ENCODE results near the gene SUSD3. TPM values are rescaled to one million over a fixed set of nuclear protein-coding genes. Genes with fewer than 3 reads are reported as not detected.

SUSD3 gene
- total and polyA plus RNA-seq, 2 of the 8 experiments (the other 6 are each of a cell fraction or from before 2014, with no cell fraction given) = 5.5 to 35.4 TPM

DNA sequence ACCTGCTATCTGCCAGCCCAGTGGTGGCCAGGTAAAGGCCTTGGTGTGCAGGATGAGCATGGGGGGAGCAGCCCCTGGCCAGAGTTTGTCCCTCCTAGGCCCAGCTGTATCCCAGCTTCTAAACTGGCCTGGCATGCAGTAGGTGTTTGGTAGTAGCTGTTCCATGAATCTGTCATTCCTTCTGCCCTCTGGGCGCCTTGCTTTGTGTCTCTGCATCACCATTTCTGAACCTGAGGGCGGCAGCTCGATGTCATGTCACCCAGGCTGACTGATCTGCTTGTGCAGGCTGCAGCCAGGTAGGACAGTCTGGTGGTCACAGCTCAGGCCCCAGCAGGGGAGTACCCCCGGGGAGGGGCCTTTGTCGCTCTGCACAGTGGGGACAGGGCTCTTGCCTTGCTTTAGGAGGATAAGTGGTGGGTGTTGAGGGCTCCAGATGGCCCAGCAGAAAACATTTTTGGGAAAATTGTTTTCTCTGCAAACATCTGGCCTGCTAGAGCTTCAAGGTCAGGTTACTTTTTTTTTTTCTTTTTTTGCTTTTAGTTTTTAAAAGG is 4.6 kb upstream of the SUSD3 start:
- Histone ChIP-seq H3K36me3 (ENCODE audit: control insufficient read depth in 2 of 4, insufficient read depth in 4 of 4, low read length in 3 of 4) (no peaks in the 10 kb centered on the region; a peak in 1 of 8 replicates), H2BK15ac (ENCODE audit: low read length) (no peak overlapping the region), H3K4ac (replicated peaks; ENCODE audit: insufficient read length, low read depth, low read length) (no peak overlapping the region), H3K79me2 (ENCODE audit: control insufficient read depth in 1 of 2, insufficient read depth in 2 of 2, low read length in 2 of 2) (no peaks in the 10 kb centered on the region), H3K79me1 (ENCODE audit: low read depth, low read length) (no peaks in the 10 kb centered on the region), H3K27me3 (replicated peaks in 1 of 4; ENCODE audit: control insufficient read depth in 3 of 4, extremely low read depth in 1 of 4, insufficient read depth in 3 of 4, low read length in 3 of 4) (peaks cover 0 to 10% (median 4%) of the 10 kb centered on the region in 4 experiments; a peak in 3 of 7 replicates), H2BK120ac (replicated peaks; ENCODE audit: low read depth, low read length) (peak overlapping the region; percentile 26), H3K14ac (ENCODE audit: insufficient read length) (no peak overlapping the region), H2AFZ (ENCODE audit: low read length) (no peak overlapping the region), H3K56ac (replicated peaks; ENCODE audit: insufficient read length, low read depth, low read length) (no peak overlapping the region), H3K27ac (ENCODE audit: low read depth, low read length) (no peak overlapping the region), H3K4me3 (ENCODE audit: extremely low read depth in 1 of 4, insufficient read depth in 2 of 4, low read depth in 3 of 4, low read length in 4 of 4) (no peak overlapping the region), H3K23ac (ENCODE audit: insufficient read length) (no peak overlapping the region), H4K91ac (replicated peaks; ENCODE audit: insufficient read length, low read length) (no peak overlapping the region), H3K4me2 (ENCODE audit: insufficient read depth in 1 of 2, low read depth in 2 of 2, low read length in 2 of 2) (no peak overlapping the region), H2BK20ac (ENCODE audit: low read length) (no peak overlapping the region), H3K4me1 (replicated peaks in 1 of 4; ENCODE audit: control insufficient read depth in 3 of 4, insufficient read depth in 4 of 4, low read length in 3 of 4) (peaks cover 7 to 21% (median 16%) of the 10 kb centered on the region in 4 experiments), H3K18ac (ENCODE audit: extremely low read depth, low read length) (no peak overlapping the region), H4K8ac (ENCODE audit: extremely low read depth, insufficient read depth, low read length) (no peak overlapping the region), H3K9ac (replicated peaks in 1 of 4; ENCODE audit: extremely low read depth in 1 of 4, low read depth in 3 of 4, low read length in 3 of 4) (no peak overlapping the region), H3K9me3 (ENCODE audit: insufficient read depth in 2 of 2, low read depth in 1 of 2, low read length in 1 of 2) (no peaks in the 10 kb centered on the region), H3K23me2 (ENCODE audit: low read depth, low read length) (peaks cover 2% of the 10 kb centered on the region; the same call in 1 of the 2 replicates), H2BK5ac (ENCODE audit: low read depth, low read length) (no peak overlapping the region), H2BK12ac (ENCODE audit: low read depth, low read length) (no peak overlapping the region; the same call in 1 of the 2 replicates), H4K20me1 (replicated peaks in 1 of 2; ENCODE audit: control insufficient read depth in 1 of 2, insufficient read depth in 2 of 2, low read length in 2 of 2) (no peaks in the 10 kb centered on the region), H4K5ac (ENCODE audit: insufficient read length, low read depth, low read length) (no peak overlapping the region), H2AK5ac (ENCODE audit: low read depth, low read length) (peak overlapping the region; percentile 19; the same call in 1 of the 2 replicates)
- TF ChIP-seq TCF12 (IDR thresholded peaks at IDR 0.05; ENCODE audit: low read depth, low read length) (no peak), EP300 (IDR thresholded peaks at IDR 0.05; ENCODE audit: borderline replicate concordance in 1 of 2, low read depth in 2 of 2, low read length in 2 of 2) (no peak), TAF7 (optimal IDR thresholded peaks at IDR 0.05; ENCODE audit: borderline replicate concordance, low read depth, low read length) (no peak)
- TF ChIP-seq, protein P1, sequence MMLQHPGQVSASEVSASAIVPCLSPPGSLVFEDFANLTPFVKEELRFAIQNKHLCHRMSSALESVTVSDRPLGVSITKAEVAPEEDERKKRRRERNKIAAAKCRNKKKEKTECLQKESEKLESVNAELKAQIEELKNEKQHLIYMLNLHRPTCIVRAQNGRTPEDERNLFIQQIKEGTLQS (IDR thresholded peaks at IDR 0.05; ENCODE audit: insufficient read depth, low read depth, low read length) = no peak
- DNase-seq (ENCODE audit: low read depth in 1 of 2, low spot score in 2 of 2) = no peak
- 83% methylated on average over 5 of the region's 5 CpGs; no CpG with 5 or more reads in 1 of the 2 experiments for WGBS, 2 experiments (ENCODE audit: extremely low coverage in 1 of 2, insufficient coverage in 1 of 2, insufficient read length in 1 of 2, insufficient replicate concordance in 2 of 2, low coverage in 1 of 2, low lambda C conversion rate in 2 of 2, missing lambda C conversion rate in 1 of 2)
- FAIRE-seq = no peak
- ChIA-PET POLR2A (ENCODE audit: partially characterized antibody) (interaction anchor here (0.8 kb wide), 1 partner anchor 78 kb away, joined by 3 read pairs; no protein-coding TSS in a partner anchor), CTCF (ENCODE audit: partially characterized antibody) (interaction anchor here (0.6 to 6.0 kb wide), 11 partner anchors 12 to 317 kb away, joined by 3 to 44 read pairs (median 4); no protein-coding TSS in a partner anchor)

Data from H1 (cell line).